CD4-positive, alpha-beta T cell treated with Interleukin-6 for 4 hours (primary cell): ENCODE results near the gene PRKAA1.
"Not testable (repeated sequence)": the region's sequence is repeated elsewhere in the genome, so short reads cannot be mapped to it uniquely, and the experiment has no call there.

ENCODE experiments used
- DNase-seq: peaks from one replicate; pipeline ENCODE4 v3.0.0-alpha.2; 2020; ENCODE audit warnings: mixed read lengths

Gene PRKAA1

DNA sequence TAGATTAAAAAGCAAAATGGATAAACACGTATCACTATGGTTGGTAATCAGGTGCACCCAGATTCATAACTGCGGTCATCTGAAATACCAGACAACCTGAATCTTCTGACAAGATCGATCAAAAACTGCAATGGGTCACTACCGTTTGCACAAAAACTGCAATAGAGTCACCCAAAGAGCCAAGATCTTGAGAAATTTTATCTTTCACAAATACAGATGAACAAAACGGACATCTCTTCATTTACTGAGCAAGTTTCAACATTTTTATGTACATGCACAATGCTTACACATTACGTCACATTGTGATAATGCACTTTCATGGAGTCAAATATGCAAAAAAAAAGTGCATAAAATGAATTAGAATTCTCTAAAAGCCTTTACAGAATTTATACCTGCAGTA, 18.6 kb downstream of the PRKAA1 start:
- DNase-seq = no peak

DNA sequence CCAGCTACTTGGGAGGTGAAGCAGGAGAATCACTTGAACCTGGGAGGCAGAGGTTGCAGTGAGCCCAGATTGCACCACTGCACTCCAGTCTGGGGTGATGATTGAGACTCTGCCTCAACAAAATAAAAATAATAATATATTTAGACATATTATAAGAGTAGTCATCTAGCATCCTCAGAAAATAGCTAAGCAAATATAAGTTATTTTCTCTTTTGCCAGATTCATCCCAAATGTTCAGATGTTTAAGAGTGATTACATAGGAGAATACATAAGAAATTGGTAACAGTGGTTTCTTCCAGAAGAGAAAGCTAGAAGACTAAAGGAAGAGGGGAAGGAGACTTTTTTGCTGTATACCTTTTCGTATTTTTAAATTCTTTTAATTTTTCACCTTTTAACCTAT, 20.0 kb downstream of the PRKAA1 start:
- DNase-seq = no peak

GRCh38 chr5:40776658-40776977, 21.6 kb downstream of the PRKAA1 start:
- DNase-seq = no peak

DNA sequence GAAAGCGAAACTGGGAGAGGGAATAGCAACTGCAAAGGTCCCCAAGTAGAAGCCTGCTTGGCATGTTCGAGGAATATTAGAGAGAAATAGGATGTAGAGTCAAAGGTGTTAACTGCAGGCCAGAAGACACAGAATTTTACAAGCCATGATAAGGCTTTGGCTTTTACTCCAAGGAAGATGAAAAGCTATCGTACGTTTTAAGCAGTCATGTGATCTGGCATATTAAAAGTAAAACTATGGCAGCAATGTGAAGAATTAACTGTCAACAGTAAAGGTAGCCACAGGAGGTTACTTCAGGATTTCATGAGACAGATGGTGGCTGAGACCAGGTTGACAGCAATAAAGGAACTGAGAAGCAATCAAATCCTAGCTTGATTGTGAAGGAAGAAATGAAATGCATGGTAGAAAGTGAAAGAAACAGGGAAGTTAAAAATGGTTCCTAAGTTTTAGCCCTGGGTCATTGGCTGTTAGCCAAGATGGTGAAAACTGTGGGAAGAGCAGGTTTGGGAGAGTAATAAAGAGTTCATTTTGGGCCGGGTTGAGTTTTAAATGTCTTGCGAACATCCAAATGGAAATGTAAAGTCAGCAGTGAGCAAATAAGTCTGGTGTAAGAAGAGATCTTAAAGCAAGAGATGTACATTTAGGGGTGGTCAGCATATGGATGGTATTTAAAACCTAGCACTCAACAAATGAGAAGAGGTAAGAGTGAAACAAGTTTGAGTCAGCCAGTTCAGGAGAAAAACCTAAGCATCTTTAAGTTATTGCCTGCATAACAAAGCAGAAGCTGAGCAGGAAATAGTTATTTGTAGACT, 22.1 kb downstream of the PRKAA1 start:
- no peak for DNase-seq

DNA sequence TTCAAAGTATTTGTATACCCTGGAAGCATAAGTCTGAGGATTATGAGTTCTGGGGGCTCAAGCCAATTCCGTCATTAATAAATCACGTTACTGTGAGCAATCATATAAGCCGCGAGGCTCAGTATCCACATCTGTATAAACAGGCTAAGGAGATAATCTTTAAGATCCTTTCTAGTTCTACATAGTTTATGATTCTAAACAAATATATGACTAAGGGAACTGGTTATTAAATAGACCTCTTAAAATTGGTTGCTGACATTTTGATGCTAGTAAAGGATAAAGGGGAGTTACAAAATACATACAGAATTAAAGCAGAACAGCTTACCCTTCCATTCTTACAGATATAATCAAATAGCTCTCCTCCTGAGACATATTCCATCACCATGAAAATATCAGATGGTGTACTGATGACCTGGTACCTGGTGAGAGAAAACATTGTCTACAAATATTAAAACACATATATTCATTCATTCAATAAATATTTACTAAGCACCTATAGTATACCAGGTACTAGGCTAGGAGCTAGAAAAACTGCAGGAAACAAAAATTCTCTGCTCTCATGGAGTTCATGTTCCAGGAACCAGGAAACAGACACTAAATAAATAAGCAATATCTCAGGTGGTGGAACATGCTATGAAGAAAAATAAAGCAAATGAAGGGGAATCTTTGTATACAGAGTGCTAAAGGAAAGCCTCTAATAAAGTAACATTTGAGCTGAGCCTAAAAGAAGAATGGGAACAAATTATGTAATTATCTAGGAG, 22.9 kb downstream of the PRKAA1 start:
- no peak for DNase-seq

- DNase-seq = no peak
Measured at GRCh38 chr5:40774623-40775022, 23.6 kb downstream of the PRKAA1 start.

GRCh38 chr5:40770764-40771163, 27.4 kb downstream of the PRKAA1 start:
- no peak for DNase-seq

- DNase-seq = no peak
Measured at GRCh38 chr5:40762705-40763104, 35.5 kb downstream of the PRKAA1 start.

GRCh38 chr5:40757400-40757799, 40.8 kb downstream of the PRKAA1 start:
- DNase-seq = no peak

GRCh38 chr5:40755407-40756365, 42.5 kb downstream of the PRKAA1 start, which contains the start of gene TTC33:
Gene TTC33 (minus strand): TSS chr5:40755961. CDS start chr5:40747018, 8,943 bp downstream.
- DNase-seq = peak; percentile 94

GRCh38 chr5:40755093-40755406, 43.1 kb downstream of the PRKAA1 start:
- peak; percentile 72 for DNase-seq

DNA sequence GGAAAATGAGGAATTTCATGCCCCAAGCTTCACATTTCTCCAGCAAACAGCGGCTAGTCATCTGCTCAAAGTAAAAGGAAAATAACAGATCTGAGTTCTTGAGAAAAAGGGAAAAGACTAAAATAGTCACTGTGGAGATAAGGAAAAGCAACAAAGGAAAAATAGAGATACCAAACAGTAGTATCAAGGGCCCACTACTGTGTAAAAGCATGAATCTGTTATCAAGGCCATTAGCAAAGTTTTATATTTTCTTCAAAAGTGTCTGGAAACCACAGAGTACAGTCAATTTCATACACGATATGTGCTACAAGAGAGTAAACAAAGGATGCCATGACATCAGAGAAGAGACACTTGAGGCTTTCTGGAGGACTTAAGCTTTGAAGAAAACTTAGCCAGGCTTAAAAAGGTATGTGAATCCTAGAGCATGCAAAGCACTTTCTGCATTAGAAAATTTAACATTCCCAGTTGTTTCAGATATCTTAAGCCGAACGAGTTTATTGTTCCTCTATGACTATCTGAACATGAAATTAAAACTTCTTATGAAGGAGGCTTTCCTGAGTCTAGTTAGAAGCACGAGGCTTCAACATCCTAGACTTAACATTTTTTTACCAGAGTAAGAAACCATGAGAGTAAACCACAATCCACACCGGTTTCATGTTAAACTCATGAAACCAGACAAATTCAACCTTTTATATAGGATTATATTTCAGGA, 43.6 kb downstream of the PRKAA1 start:
- DNase-seq = no peak

GRCh38 chr5:40746703-40747102, 51.5 kb downstream of the PRKAA1 start:
- DNase-seq = no peak

- DNase-seq = no peak
Measured at GRCh38 chr5:40743771-40744170, 54.4 kb downstream of the PRKAA1 start.

DNA sequence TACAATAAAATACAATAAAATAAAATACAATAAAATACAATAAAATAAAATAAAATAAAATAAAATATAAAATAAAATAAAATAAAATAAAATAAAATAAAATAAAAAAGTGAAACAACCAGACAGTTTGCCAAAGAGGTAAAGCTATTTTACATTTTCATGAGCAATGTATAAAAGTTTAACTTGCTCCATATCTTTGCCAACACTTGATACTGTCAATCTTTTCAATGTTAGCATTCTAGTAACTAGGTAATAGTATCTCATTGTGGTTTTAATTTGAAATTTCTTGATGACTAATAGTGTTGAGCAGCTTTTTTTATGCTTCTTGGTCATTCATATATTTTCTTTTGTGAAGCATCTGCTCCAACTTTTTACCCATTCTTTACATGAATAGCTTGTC, 59.7 kb downstream of the PRKAA1 start:
- no peak for DNase-seq

DNA sequence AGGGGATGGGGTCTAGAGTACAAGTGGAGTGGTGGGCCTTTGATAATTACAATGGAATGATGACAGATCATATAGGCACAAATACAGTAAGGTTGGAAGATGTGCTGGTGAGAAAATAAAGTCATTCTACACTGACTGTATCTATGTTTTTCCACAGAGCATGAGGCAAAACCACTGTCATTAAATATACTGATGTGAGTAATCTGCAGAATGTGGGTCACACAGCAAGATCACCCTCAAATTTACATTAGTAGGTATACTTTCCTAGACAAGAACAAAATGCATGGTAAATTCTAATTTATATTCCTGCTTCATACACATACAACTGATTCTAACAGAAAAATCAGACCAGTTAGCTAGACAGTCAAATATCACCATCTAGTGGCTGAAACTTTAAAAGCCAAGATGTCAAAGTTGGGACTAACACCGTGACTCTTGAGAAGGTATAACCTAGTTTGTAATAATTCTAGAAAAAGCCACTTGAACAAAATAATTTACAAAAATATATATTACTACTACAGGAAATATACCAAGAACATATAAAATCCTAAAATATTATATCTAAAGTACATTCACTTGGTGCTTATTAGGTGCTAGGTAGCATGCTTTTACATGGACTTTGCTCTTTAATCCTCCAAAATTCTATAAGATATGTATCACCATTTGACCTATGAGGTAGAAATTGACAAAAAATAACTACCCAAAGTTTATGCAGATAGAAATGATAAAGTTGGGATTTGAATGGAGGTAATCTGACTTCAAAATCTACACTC, 61.9 kb downstream of the PRKAA1 start:
- no peak for DNase-seq

GRCh38 chr5:40735609-40736008, 62.6 kb downstream of the PRKAA1 start:
- no peak for DNase-seq

GRCh38 chr5:40734986-40735385, 63.2 kb downstream of the PRKAA1 start:
- no peak for DNase-seq

DNA sequence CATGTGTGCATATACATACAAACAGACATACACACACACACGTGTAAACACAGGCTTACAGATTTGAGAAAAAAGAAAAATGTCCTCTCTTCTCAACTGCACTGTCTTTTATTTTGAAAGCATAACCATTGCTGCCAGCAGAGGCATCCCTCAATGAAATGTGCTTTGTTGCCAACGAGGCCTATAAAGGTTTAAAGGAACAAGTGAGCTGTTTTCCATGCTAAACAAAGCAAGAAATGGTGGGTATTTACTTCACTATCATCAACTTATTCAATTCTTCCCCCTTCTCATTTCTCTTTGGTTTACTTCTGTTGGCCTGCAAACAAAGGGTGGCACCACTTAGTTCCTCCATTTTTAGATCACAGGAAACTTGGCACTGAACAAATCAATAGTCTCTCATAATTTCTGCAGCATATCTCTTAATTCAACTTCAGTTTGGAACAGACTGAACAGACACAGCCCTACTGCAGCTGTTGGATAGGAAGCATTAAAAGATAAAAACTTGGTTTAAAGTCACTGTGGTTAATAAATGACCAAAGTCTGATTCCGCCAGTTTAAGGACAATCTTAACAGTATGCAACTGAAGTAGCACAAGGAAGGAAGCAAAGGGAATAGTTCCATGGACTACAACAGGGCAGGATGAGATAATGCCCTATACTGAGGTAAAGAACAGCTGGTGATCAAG, 64.2 kb downstream of the PRKAA1 start:
- DNase-seq = no peak

DNA sequence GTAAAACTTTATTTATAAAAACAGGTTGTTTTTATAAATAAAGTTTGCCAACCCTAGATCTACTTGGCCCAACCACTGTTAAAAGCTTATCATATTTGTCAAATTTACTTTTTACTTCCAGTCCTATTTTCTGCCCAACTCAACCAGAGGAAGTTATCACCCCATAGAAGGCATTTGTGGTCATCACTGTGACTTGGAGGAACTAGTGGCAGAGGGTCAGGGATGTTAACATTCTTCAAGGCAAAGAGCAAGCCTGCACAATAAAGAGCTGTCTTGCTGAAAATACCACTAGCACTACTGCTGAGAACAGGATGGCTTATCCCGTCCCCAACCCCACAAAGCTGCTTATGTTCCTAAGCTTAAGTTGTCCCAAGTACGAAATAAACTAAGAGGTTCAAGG, 64.7 kb downstream of the PRKAA1 start:
- DNase-seq = no peak

DNA sequence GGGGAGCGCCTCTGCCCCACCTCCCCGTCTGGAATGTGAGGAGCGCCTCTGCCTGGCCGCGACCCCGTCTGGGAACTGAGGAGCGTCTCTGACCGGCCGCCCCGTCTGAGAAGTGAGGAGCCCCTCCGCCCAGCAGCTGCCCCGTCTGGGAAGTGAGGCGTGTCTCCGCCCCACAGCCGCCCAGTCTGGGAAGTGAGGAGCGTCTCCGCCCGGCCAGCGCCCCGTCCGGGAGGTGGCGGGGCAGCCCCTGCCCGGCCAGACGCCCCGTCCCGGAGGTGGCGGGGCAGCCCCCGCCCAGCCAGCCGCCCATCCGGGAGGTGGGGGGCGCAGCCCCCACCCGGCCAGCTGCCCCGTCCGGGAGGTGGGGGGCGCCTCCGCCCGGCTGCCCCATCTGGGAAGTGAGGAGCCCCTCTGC, 75.7 kb downstream of the PRKAA1 start:
- not testable (repeated sequence) for DNase-seq
